SK-N-MC (cell line): ENCODE results near the gene LRPAP1.
"Not testable (repeated sequence)": the region's sequence is repeated elsewhere in the genome, so short reads cannot be mapped to it uniquely, and the experiment has no call there.

Source experiments
- DNase-seq: peaks from one replicate; pipeline ENCODE4 v3.0.0-alpha.2; 2011; ENCODE audit warnings: low read depth, low spot score
- H3K27ac ChIP-seq: fragments of 200-600 bp; sonication (generic); 2 replicates; pipeline ENCODE4 v1.5.1; 2016; ENCODE audit warnings: mixed run types
- H3K36me3 ChIP-seq: fragments of 200-600 bp; sonication (generic); 2 replicates; pipeline ENCODE4 v1.6.1; 2017; ENCODE audit warnings: antibody characterized with exemption, low read length, mixed read lengths; ENCODE audit not compliant: insufficient read depth
- H3K4me3 ChIP-seq: fragments of 200-600 bp; sonication (generic); 2 replicates; pipeline ENCODE4 v1.5.1; 2016
- H3K9ac ChIP-seq: fragments of 200-600 bp; sonication (generic); 2 replicates; pipeline ENCODE4 v1.8.0; 2017; ENCODE audit warnings: mixed run types, mixed read lengths; ENCODE audit not compliant: insufficient read length
- H3K9me3 ChIP-seq: fragments of 200-600 bp; sonication (generic); 2 replicates; pipeline ENCODE4 v1.6.1; 2017; ENCODE audit warnings: low read depth, mild to moderate bottlenecking, antibody characterized with exemption, low read length, moderate library complexity, mixed read lengths
- EZH2 ChIP-seq: fragments of 200-600 bp; sonication (generic); IDR thresholded peaks from one replicate; pipeline ENCODE4 v1.6.1; 2017; ENCODE audit warnings: antibody characterized with exemption
- FOXP2 ChIP-seq: optimal IDR thresholded peaks from 2 replicates; pipeline ENCODE3; 2011; ENCODE audit warnings: mild to moderate bottlenecking, moderate library complexity; ENCODE audit not compliant: insufficient read depth; ENCODE audit errors: extremely low read length, control extremely low read depth
- POLR2AphosphoS5 ChIP-seq: IDR thresholded peaks from 2 replicates; pipeline ENCODE4 v1.6.1; 2012; ENCODE audit warnings: mild to moderate bottlenecking, low read depth, low read length, borderline replicate concordance

LRPAP1 gene

DNA sequence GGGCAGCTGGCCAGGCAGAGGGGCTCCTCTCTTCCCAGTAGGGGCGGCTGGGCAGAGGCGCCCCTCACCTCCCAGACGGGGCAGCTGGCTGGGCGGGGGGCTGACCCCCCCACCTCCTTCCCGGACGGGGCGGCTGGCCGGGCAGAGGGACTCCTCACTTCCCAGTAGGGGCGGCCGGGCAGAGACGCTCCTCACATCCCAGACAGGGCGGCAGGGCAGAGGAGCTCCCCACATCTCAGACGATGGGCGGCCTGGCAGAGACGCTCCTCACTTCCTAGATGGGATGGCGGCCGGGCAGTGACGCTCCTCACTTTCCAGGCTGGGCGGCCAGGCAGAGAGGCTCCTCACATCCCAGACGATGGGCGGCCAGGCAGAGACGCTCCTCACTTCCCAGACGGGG, 6.7 kb upstream of the LRPAP1 start:
- DNase-seq, H3K4me3 ChIP-seq, H3K27ac ChIP-seq, H3K9ac ChIP-seq, H3K9me3 ChIP-seq, H3K36me3 ChIP-seq: not testable (repeated sequence)

DNA sequence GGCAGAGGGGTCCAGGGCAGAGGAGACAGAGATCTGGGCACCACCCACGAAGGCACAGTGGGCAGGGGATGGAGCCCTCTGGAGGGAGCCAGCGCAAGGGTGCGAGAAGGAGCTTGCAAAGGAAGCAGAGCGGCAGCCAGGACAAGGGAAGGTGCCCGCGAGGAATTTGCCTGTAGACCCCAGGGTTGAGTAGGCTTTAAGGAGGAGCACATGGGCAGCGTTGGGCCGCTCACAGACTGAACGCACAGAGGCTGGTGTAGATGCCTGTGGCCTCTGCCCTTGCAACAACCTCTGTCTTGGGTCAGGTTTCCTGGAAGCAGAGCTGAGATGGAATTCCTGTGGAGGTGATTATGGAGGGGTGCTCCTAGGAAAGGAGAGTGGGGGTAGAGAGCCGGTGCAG, 3.6 kb upstream of the LRPAP1 start:
- not testable (repeated sequence) for H3K27ac ChIP-seq, DNase-seq, H3K4me3 ChIP-seq, H3K36me3 ChIP-seq, H3K9ac ChIP-seq, H3K9me3 ChIP-seq

DNA sequence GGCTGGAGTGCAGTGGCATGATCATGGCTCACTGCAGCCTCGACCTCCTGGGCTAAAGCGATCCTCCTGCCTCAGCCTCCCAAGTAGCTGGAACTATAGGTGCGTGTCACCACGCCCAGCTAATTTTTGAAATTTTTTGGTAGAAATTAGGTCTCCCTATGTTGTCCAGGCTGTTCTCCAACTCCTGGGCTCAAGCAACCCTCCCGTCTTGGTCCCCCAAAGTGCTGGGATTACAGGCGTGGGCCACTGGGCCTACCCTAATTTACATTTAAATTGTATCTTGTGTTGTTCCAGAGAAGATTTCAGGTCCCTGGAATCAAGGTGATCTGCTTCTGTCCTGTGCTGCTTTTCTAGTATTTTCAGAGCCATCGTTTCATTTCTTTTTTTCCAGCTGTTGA, 1.2 kb upstream of the LRPAP1 start:
- H3K9me3 ChIP-seq = no peaks in the 10 kb centered on the region
- no peak overlapping the region for H3K27ac ChIP-seq
- H3K4me3 ChIP-seq = no peak overlapping the region
- DNase-seq = no peak
- H3K36me3 ChIP-seq = no peaks in the 10 kb centered on the region
- TF ChIP-seq EZH2 (no peak), FOXP2 (no peak), POLR2AphosphoS5 (no peak)
- no peak overlapping the region for H3K9ac ChIP-seq

DNA sequence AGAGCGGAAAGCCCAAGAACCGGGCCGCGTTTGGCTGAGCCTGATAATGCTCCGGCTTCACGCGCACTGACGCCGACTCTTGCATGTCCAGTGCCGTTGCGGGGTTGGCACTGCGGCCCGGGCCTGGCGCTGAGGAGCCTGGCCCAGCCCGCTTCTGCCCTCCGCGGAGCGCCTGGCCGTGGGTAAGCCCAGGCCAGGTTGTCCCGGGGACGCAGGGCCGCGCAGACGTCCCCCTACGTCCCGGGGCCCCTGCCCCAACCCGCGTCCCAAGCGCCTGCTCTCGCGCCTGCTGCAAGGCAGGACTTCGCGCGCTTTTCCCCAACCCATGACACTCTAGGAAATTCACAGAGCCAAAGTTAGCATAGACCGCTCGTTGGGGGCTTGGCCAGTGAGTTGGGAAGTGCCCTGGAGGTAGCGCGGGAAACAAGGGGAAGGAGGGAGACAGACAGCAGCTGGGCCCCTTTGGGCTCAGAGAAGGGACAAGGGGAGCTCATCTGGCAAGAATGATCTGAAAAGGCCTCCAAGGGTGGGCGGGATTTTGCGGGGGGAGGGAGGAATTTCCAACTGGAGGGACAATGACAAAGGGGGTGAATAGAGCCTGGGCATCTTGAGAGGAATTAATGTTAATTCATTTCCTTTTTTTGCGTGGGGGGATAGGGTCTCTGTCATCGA, 665 bp upstream of the LRPAP1 start:
- Histone ChIP-seq H3K4me3 (peak overlapping the region; percentile 97), H3K27ac (no peak overlapping the region), H3K9ac (no peak overlapping the region), H3K36me3 (no peaks in the 10 kb centered on the region), H3K9me3 (no peaks in the 10 kb centered on the region)
- no peak for DNase-seq
- no peak for TF ChIP-seq POLR2AphosphoS5
- no peak for TF ChIP-seq EZH2
- TF ChIP-seq FOXP2 = no peak

DNA sequence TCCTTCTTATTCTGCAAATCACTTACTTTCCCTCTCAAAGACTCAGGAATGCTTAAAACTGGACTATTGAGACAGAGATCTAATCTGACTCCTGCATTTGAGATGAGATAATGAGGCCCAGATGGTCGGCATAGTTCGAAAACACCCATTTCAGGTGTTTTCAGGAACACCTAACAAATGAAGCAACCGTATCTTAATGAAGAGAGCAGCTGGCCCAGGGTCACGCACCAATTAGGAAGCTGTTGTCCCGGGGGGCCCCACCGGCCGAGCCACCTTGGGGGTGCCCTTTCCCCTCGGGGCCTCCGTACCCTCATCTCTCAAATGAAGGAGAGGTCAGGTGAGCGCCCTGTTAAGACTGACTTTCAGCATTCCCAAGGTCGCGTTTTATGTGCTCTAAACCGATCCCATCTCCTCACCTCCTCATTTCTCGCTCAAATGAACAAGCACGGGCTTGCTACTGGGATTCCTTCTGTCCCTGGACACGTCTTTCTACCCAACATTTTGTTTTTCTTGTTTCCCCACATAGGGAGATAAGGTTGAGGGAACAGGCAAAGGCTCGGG, 824 bp downstream of the LRPAP1 start:
- no peak for TF ChIP-seq FOXP2
- no peak for TF ChIP-seq EZH2
- no peak for TF ChIP-seq POLR2AphosphoS5
- H3K36me3 ChIP-seq = no peaks in the 10 kb centered on the region
- no peaks in the 10 kb centered on the region for H3K9me3 ChIP-seq
- no peak overlapping the region for H3K27ac ChIP-seq
- H3K4me3 ChIP-seq = peak overlapping the region; percentile 97
- H3K9ac ChIP-seq = peak overlapping the region; percentile 92
- DNase-seq = no peak

DNA sequence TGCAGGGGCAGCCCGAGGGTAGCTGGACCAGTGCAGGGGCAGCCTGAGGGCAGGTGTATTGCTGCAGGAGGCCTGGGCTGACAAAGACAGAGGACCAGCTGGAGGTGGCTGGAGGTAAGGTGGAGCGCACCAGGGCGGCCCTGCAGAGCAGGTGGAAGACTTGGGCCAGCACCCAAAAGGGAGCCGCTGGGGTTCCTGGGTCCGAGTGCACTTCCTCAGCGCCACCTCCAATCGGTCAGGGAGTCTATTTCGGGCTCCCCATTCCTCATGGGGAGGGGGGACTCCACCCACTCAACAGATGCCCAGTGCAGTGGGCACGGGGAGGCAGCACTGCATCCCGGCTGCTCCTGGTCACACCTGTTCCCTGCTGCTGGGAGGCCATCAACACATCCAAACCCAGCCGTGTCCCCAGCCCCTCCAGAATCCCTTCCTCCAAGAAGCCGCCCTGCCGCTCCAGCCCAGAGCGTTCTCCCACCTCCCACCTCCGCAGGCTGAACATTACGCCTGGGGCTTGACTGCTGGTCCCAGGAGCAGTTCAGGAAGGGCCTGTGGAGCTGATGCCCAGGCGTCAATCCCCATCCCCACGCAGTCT, 1.5 kb downstream of the LRPAP1 start:
- Histone ChIP-seq H3K9ac (no peak overlapping the region), H3K36me3 (no peaks in the 10 kb centered on the region), H3K27ac (no peak overlapping the region), H3K4me3 (peak overlapping the region; percentile 97), H3K9me3 (no peaks in the 10 kb centered on the region)
- no peak for DNase-seq
- TF ChIP-seq EZH2 (no peak), POLR2AphosphoS5 (no peak), FOXP2 (no peak)

DNA sequence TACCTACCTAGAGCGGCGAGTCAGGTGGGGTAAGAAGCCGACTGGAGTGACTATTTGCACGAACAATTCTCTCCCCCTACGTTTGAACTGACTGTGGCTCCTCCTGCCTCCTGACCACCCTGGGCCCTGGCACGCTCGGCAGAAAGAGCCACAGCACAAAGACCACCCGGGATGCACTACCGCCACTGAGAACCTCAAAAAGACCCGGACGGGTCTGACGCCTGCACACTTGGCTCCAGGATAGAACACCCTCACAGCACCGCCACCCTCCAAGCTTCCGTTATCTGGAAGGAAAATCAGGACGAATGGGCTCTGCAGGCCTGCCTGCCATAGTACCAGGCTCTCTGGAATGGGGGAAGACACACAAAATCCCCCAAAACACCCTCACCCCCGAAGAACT, 2.2 kb downstream of the LRPAP1 start:
- Histone ChIP-seq H3K9ac (no peak overlapping the region), H3K9me3 (no peaks in the 10 kb centered on the region), H3K27ac (no peak overlapping the region), H3K4me3 (no peak overlapping the region), H3K36me3 (no peaks in the 10 kb centered on the region; the same call in 1 of the 2 replicates)
- no peak for TF ChIP-seq POLR2AphosphoS5
- no peak for TF ChIP-seq FOXP2
- TF ChIP-seq EZH2 = no peak
- DNase-seq = no peak

DNA sequence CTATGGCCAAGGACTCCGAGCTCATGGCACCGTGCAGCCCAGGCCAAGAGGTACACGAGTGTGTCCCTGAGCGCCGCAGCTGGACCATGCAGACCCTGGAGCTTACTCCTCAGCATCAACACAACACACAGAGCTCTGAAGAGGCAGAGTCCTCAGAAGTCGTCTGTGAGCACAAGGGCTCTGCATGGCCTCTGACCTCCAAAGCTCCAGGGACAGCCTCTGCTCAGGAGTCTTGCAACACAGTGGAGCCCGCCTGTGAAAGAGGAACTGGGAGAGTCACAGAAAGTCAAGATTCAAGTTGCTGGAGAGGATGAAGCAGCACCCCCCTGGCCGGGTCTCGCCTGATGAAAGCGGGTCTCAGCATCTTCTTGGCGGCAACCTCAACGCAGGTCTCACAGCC, 2.9 kb downstream of the LRPAP1 start:
- no peak overlapping the region for H3K27ac ChIP-seq
- H3K9me3 ChIP-seq = no peaks in the 10 kb centered on the region
- no peak for DNase-seq
- peaks cover 2% of the 10 kb centered on the region; the same call in 1 of the 2 replicates for H3K36me3 ChIP-seq
- H3K4me3 ChIP-seq = no peak overlapping the region
- H3K9ac ChIP-seq = no peak overlapping the region
- TF ChIP-seq FOXP2 (no peak), POLR2AphosphoS5 (no peak), EZH2 (no peak)

DNA sequence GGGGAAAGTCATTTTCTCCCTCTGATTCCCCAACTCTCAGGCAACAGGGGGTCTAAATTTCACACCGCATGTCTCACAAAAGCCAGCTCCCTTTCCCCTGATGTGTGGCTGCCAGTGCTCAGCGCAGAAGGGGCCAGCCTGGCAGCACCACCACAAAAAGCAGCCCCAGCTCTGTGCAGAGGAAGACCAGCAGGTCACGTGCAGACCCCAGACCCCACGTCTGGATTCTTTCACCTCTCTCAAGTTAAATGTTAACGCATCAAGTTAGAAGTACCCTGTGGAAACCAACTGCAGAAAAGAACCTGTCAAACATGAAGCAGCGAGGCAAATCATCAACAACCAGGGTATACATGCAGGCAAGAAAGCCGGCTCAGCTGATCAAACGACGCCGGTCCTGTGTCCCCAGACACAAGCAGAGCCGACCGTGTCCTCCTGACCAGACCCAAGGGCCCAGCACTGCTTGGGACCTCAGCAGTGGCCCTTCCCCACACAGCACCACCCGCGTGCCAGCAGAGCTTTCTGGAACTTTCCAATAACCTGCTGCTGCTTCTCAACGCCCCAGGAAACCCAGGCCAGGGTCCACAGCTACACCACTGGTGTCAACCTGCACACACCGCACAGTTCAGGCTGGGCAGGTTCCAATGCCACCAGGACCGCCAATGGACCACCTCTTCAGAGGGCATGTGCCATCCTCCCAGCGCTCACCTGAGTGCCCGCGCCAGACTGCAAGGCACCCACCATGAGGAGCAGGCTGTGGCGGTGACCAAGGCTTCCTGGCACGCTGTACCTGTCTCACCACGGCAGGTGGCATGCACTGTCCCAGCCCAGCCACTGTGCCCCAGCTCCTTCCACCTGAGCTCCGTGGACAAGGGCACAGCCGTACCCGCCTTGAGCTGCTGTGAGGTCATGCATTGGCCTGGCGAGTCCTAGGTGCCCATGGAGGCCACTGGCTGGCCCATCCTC, 4.0 kb downstream of the LRPAP1 start:
- Histone ChIP-seq H3K9ac (no peak overlapping the region), H3K9me3 (no peaks in the 10 kb centered on the region), H3K4me3 (no peak overlapping the region), H3K27ac (no peak overlapping the region), H3K36me3 (peaks cover 7% of the 10 kb centered on the region; the same call in 1 of the 2 replicates)
- no peak for TF ChIP-seq EZH2
- no peak for TF ChIP-seq FOXP2
- TF ChIP-seq POLR2AphosphoS5 = no peak
- no peak for DNase-seq
